Measurements from ENCODE around the gene IL1RAP.

GRCh38 chr3:190557296-190557695 lies 43.4 kb downstream of the IL1RAP start:
- TF ChIP-seq EP300 (IDR thresholded peaks at IDR 0.05), result no peak
- TF ChIP-seq CTCF (IDR thresholded peaks at IDR 0.05), result no peak
- TF ChIP-seq POLR2A (IDR thresholded peaks at IDR 0.05), result no peak
